ENCODE data around the gene MACROD2. TPM values are rescaled to one million over a fixed set of nuclear protein-coding genes. Genes with fewer than 3 reads are reported as not detected.

MACROD2 gene
- total and polyA plus RNA-seq, 2 of the 4 experiments (the other 2 are of a cell fraction), result not detected

DNA sequence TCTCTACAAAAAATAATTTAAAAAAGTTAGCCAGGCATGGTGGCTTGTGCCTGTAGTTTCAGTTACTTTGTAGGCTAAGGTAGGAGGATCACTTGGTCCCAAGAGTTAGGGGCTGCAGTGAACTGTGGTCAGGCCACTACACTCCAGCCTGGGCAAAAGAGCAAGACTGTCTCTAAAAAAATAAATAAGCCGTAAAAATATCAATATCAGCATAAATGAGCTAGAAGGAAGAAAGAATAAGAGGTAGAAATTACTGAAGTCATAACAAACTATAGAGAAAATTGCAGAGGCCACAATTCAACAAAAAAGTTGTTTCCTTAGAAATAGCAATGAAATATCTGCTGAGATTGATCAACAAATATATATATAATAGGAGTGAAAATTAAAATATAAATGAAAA lies 1169.4 kb downstream of the MACROD2 start:
- H3K9me3 ChIP-seq (ENCODE audit: control insufficient read depth, insufficient read depth, low read length), result peaks cover 4% of the 10 kb centered on the region
- H2BK20ac ChIP-seq (ENCODE audit: low read depth, low read length), result no peak overlapping the region
- H3K4me1 ChIP-seq (ENCODE audit: control insufficient read depth, insufficient read depth, low read length), result no peaks in the 10 kb centered on the region
- H2AFZ ChIP-seq (replicated peaks; ENCODE audit: low read length, poor library complexity), result no peak overlapping the region
- no peak overlapping the region for H3K14ac ChIP-seq (replicated peaks; ENCODE audit: low read depth, low read length)
- ChIA-PET POLR2A (ENCODE audit: unreplicated experiment) (no interaction called here), CTCF (interaction anchor here (0.6 kb wide), 1 partner anchor 803 kb away, joined by 5 read pairs; no protein-coding TSS in a partner anchor)
- no peak overlapping the region for H3K4me2 ChIP-seq (ENCODE audit: low read depth, low read length)
- no peak overlapping the region for H3K23ac ChIP-seq (ENCODE audit: low read depth, low read length)
- in situ Hi-C loops (cut with MboI; ENCODE audit: low sequenced_read_pairs) (no loop called here), dilution Hi-C loops (cut with HindIII; ENCODE audit: low sequenced_read_pairs, unreplicated experiment) (no loop called here), intact Hi-C loops (cut with micrococcal nuclease) (no loop called here)
- H3K36me3 ChIP-seq (ENCODE audit: control insufficient read depth, insufficient read depth, low read length), result no peaks in the 10 kb centered on the region
- no peak overlapping the region for H2AK5ac ChIP-seq (ENCODE audit: low read depth, low read length)
- no TSS peak for BruUV-seq (replicated peaks)
- no peaks in the 10 kb centered on the region for H4K20me1 ChIP-seq (ENCODE audit: insufficient read depth, low read length)
- H3K9ac ChIP-seq (ENCODE audit: low read depth, low read length), result no peak overlapping the region
- H4K91ac ChIP-seq (ENCODE audit: insufficient read depth, low read depth, low read length), result no peak overlapping the region
- TF ChIP-seq SMC3 (IDR thresholded peaks at IDR 0.05; ENCODE audit: low read depth, low read length), result no peak
- no peak for TF ChIP-seq MAFK (IDR thresholded peaks at IDR 0.05; ENCODE audit: low read depth, low read length)
- TF ChIP-seq, protein P1, sequence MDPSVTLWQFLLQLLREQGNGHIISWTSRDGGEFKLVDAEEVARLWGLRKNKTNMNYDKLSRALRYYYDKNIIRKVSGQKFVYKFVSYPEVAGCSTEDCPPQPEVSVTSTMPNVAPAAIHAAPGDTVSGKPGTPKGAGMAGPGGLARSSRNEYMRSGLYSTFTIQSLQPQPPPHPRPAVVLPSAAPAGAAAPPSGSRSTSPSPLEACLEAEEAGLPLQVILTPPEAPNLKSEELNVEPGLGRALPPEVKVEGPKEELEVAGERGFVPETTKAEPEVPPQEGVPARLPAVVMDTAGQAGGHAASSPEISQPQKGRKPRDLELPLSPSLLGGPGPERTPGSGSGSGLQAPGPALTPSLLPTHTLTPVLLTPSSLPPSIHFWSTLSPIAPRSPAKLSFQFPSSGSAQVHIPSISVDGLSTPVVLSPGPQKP (IDR thresholded peaks at IDR 0.05; ENCODE audit: borderline replicate concordance, low read depth, low read length), result no peak
- no peak for TF ChIP-seq NFE2L2 (IDR thresholded peaks at IDR 0.05; ENCODE audit: low read depth, low read length)
- TF ChIP-seq MAZ (IDR thresholded peaks at IDR 0.05; ENCODE audit: borderline replicate concordance, low read depth, low read length), result no peak
- no peaks in the 10 kb centered on the region for H3K9me1 ChIP-seq (ENCODE audit: insufficient read depth, low read length)
- ATAC-seq (ENCODE audit: low read depth) (no peak), DNase-seq (no peak)
- no peak overlapping the region for H3K56ac ChIP-seq (ENCODE audit: extremely low read depth, insufficient read depth, low read length)
- H3K18ac ChIP-seq (ENCODE audit: low read depth, low read length), result no peak overlapping the region
- H2BK5ac ChIP-seq (ENCODE audit: low read depth, low read length, poor library complexity, severe bottlenecking), result no peak overlapping the region
- no peak overlapping the region for H2AK9ac ChIP-seq (replicated peaks; ENCODE audit: low read depth, low read length, poor library complexity)
- H3K4me3 ChIP-seq (ENCODE audit: insufficient read depth, low read depth, low read length), result no peak overlapping the region
- H3K79me1 ChIP-seq (ENCODE audit: low read depth in 1 of 2, low read length in 2 of 2), result no peaks in the 10 kb centered on the region
- no peak overlapping the region for H3K4ac ChIP-seq (ENCODE audit: low read depth, low read length)
- H4K5ac ChIP-seq (ENCODE audit: low read depth, low read length), result no peak overlapping the region
- H3K27me3 ChIP-seq (ENCODE audit: control insufficient read depth, insufficient read depth, low read length), result no peaks in the 10 kb centered on the region
- no peak overlapping the region for H3K27ac ChIP-seq (ENCODE audit: insufficient read depth, low read length)
- H4K8ac ChIP-seq (ENCODE audit: low read depth in 2 of 2, low read length in 2 of 2), result no peak overlapping the region
- H2BK120ac ChIP-seq (ENCODE audit: low read depth, low read length), result no peak overlapping the region
- WGBS, 2 experiments (ENCODE audit: extremely low coverage in 2 of 2, insufficient read length in 1 of 2), result no CpG with 5 or more reads among the region's 1 CpG
- H2BK15ac ChIP-seq (ENCODE audit: low read depth, low read length), result no peak overlapping the region

Data from IMR-90 (cell line).